Stimulated activated CD4-positive, alpha-beta T cell treated with anti-CD3 and anti-CD28 coated beads, Interleukin-15, amount 100 ng/mL, for 48 hours (primary cell): ENCODE results near the gene KCNK17.
"Not testable (repeated sequence)": the region's sequence is repeated elsewhere in the genome, so short reads cannot be mapped to it uniquely, and the experiment has no call there.

Experiments used
- DNase-seq, 2 donors: peaks; one replicate each; pipeline ENCODE4 v3.0.0-alpha.2; 2020; ENCODE audit warnings: low read depth in 2 of 2

KCNK17 gene

DNA sequence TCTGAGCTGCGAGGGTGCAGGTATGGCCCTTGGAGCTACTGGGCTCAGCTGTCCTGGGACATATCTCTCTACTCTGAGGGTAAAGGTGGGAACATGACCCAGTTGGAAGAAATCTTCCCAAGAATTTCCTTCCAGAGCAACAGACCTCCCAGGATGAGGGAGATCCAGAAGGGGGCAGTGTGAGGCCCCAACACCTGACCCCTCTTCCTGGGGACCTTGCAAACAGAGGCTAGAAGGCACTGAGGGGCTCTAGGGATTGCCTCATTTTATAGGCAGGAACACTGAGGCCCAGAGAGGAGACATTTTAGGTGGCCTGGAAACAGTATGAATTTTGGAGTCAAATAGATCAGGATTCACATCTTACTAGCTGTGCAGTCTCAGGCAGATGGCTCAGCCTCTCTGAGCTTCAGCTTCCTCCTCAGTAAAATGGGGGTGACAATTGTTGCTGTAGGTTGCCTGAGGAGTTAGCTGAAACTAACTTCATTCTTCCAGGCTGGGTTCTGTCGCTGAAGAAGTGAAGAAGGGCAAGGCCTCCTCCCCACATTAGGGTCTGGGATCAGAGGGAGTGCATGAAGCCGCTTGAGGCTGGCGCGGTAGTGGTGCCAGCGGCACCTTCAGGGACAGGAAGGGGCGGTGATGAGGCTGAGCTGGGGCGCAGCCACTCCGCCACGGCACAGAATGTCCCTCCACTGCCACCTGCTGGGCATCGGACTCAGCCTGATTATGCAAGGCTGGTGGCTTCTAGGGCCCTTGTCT is 11.4 kb downstream of the KCNK17 start:
- peak; percentile 75 to 85 for DNase-seq

DNA sequence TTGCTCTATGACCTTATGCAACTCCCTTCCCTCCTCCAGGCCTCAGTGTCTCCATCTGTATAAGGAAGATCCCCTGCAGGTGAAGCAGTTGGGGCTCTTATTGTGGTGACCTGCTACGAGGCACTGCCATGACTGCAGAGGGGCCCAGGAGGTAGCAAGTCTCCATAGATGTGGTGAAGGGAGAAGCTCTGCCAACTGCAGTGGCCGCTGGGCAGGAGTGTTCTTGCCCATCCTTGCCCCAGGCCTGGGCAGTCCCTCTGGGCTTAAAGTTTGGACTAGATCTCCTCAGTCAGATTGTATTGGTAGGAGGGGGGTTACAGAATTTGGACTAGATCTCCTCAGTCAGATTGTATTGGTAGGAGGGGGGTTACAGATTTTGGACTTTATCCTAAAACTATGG is 12.2 kb downstream of the KCNK17 start:
- DNase-seq, result no peak

DNA sequence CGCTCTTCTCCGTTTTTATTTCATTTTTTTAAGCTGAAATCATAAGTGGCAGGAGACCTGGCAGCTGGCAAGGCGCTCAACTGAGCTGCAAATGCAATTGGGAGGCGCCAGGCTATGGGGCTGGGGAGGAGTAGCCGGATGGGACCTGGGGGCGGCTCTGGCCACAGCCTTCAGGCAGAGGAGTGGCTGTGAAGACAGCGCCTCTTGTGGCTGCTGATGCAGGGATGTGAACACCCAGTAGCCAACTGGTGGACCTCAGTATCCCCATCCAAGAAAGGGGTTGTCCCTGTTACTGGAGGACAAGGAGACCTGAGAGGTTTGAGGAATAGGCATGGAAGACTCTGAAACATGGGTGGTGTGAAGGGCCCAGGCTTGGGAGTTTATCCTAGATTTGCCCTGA is 12.6 kb downstream of the KCNK17 start:
- no peak for DNase-seq

DNA sequence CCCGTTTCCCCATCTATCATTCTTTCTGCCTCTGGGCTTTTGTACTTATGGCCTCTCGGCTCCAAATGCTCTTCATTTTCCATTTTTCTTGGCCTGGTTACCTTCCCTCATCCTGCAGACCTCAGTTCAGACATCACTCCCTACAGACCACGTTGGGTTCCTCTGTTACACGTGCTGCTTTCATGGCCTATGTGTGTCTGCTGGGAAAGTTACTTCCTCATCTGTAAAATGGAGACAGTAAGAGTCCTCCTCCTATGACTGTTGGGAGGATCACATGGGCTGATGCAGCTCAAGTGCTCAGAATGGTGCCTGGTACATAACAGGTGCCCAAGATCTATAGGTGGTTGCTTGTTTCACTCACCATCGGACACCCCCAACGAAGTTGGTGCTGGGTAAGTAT is 13.5 kb downstream of the KCNK17 start:
- no peak for DNase-seq

DNA sequence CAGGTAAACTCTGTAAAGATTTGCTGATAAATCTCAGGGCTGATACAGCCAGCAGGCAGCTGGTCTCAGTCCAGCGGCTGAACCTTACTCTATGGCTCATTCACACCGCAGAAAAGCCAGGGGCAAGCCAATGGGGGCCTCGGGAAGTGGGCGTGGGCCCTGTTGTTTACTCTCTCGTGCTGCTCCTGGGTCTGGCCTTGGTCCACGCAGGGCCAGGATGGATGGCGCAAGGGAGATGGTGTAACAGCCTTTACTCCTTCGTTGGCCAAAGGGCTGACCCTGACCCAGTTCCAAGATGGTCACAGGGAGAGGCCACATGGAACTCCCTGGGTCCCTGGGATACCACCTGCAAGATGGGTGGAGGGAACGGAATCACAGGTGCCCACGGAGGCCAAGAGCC is 16.2 kb downstream of the KCNK17 start:
- DNase-seq, result no peak

DNA sequence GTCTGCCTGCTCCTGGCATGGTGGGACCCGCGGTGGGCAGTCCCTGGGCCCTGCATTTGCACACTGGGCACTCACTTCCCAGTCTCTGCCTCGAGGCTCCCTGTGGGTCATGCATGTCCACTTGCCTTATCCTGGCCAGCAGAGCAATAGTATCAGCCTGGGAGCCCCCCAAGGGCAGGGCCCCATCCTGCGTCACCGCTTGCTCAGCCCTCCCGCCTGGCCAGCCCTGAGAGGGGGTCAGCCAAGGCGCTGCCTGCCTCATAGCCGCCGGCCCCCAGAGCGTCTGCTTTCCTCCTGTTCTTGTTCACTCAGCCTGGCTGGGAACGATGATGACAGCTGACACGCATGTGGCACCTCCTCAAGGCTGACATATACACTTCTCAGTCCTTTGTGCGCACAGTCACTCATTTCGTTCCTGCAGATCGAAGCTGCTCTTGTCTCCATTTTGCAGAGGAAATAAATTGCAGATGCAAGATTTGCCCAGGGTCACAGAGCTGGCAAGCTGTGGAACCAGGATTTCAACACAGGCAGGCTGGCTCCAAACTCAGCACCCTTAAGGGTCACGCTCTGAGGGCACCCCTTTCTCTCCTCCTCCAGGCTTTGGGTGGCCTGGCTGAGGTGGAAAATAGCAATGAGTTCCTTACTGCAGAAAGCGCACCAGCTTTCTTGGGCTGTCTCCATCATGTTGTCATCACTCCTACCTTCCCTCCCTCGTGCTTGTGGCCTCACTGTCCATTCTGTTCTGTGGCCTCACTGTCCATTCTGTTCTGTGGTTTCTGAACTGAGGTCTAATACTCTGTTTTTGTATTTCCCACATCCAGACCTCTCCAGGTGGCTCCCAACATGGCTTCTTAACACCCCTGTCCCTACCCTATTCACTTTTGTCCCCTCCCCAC is 17.2 kb downstream of the KCNK17 start:
- no peak for DNase-seq

DNA sequence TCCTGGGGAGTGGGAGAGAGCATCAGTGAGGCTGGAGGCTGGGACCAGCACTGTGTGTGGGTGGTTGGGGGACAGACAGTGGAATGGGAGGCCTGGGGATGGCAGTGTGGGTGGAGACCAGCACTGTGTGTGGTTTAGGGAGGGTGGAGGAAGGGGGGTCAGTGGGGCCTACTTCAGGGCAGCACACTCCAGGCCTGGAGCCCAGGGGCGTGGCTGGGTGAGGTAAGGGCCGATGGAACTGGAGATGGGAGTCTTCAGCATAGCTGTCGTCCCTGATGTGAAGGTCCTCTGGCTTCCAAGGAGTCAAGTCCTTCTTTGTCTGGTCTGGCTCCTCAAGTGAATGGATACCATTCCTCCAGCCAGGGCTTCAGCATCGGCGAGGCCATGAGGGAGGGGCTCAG is 18.6 kb downstream of the KCNK17 start:
- DNase-seq, result no peak

DNA sequence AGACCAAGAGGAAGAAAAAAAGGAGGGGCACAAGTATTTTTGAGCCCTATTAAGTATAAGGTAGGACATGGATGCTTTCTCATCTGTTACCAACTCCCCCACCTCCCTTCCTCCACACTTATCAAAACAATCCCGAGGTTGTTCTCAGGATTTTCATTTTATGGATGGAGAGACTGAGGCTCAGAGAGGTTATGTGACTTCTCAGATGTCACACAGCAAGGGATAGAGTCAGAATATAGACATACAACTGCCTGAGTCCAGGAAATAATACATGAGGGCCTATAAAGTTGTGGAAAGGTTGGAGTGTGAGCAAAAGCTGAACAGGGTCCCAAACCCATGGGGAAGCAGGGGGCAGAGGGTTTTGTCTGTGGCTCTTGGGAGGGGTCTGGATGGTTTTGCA is 19.3 kb downstream of the KCNK17 start:
- no peak for DNase-seq

DNA sequence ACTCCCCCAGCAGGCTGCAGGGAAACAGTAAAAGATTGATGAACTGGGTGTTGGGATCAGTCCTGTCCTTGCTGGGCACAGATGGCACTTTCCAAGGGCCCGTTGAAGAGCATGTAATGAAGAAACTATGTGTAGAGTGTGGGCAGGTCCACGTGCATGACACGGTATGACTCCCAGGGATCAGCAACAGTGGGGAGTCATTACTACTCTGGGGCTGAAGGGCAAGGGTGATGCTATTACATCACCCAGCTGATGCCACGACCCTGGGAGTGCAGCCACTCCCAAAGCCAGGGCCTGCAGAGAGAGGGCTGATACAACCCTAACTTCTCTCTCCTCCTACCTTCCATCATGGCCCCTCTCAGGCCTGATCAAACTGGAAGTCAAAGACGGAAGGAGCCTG is 20.1 kb downstream of the KCNK17 start:
- DNase-seq, result no peak

DNA sequence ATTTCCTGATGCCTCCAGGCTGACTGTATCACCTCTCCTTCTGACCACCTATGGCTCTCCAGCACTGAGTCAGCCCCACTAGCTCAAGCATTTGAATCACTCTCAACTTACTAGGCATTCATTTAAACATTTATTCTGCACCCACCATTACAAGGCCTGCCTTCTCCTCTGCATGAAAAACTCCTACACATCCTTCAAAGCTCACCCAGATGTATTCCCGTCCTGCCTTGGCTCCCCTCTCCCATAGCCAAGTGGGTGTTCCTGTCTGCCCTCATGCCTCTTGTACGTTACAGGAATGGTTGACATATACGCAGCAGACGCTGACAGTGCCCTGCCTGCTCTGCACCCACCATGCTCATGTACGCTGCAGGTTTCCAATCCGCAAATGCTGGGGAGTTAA is 21.6 kb downstream of the KCNK17 start:
- DNase-seq, result no peak

DNA sequence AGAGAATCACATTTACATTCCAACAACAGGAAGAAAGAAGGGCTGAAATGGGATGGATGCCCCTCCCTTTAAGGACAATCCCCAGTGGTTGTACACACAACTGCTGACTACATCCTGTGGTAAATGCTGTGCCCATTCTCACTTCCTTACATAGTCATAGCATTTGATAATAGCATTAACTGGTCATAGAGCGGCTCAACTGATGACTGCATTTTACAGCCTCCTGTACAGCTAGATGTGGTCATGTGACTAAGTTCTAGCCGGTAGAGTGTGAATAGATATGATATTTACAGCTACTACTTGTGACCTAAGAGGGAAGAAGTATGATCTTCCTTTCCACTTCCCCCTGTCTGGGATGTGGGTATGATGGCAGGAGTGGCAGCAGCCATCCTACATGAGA is 24.7 kb downstream of the KCNK17 start:
- DNase-seq, result no peak

DNA sequence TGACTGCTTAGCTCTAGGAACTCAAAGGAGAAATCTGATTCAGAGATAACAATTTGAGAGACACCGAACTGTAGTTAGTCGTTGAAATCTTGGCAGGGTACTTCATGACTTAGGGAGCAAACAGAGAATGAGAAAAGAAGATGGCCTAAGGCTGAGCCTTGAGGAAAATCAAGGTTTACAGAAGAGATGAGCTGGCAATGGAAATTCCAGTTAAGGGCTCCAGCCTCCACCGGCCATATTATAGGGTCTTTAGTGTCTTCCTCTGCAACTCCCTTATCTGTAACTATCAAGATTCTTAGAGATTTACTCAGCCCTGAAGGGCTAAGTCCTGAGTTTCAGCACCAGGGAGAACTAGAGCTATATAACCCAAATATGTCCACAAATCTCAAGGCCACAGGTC is 26.6 kb downstream of the KCNK17 start:
- no peak for DNase-seq

DNA sequence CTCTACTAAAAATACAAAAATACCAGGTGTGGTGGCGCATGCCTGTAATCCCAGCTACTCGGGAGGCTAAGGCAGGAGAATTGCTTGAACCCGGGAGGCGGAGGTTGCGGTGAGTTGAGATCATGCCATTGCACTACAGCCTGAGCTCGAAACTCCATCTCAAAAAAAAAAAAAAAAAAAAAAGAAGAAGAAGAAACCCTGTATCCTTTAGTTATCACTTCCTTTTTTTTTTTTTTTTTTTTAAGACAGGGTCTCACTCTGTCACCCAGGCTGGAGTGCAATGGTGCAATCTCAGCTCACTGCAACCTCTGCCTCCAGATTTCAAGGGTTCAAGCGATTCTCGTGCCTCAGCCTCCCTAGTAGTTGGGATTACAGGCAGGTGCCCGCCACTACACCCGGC is 27.6 kb downstream of the KCNK17 start:
- not testable (repeated sequence) for DNase-seq

DNA sequence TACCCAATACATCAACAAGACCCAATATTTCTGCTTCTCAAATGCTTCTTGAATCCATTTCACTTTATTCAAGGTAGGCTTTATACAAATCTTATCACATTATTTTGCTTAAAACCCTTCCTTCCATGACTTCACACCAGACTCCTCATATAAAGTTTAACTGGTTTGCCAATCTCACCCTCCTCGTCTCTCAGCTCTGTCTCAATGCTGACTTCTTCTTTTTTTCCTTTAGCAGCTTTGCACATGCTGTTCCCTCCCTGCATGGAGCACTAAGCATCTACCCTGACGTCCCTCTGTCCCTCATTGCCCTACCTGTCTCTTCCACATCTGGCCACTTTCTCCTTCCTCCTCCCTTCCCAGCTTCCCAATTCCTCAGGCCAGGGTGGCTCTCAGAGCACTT is 31.4 kb downstream of the KCNK17 start:
- no peak for DNase-seq

DNA sequence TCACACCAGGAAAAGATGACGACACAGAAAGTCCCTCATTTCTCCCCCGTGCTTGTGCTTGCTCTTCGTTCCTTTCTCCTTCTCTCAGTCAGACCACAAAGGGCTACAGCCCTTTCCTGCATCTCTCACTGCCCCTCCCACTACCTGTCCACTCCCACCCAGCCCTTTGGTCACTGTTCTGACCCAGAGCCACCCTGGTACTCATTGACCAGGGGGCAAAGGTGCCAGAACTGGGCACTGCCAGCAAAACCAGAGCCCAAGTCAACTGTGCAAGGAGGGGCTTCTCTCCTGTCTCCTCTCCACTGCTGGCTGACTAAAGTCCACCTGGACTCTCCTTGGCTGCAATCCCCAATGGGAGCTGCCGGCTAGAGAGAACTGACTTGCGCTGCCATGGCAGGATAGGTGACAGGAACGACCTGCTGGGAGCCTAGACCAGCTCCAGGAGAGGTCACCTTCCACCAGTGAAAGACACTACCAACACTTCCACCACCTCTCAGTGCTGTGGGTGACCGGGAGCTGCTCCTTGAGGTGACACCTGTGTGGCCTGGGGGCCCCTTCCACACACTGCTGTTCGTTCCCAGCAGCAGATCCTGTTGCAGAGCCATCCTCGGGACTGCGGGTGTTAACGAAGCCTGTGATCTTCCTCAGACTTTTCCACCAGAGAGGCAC is 32.8 kb downstream of the KCNK17 start:
- DNase-seq, result no peak

DNA sequence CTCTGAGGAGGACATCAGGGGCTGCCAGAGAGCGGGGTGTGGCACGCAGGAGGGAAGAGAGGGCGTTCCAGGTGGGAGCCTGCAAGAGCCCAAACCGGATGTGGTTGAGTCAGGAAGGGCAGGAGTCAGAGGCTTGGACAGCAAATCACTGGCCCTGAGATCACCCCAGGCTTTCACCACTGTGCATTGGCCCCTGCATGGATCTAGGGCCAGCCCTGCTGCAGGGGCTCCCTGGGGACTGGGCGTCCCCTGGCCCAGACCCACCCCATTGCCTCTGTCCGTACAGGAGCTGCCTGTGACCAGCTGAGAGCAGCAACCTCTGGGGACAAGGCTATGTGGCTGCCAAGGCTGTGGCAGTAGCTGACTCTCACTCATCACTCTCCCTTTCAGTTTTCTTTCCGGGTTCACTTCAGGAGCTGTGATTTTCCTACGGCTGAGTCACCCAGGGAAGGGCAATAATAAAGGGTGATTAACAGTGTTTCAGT is 33.9 kb downstream of the KCNK17 start:
- DNase-seq, result no peak

DNA sequence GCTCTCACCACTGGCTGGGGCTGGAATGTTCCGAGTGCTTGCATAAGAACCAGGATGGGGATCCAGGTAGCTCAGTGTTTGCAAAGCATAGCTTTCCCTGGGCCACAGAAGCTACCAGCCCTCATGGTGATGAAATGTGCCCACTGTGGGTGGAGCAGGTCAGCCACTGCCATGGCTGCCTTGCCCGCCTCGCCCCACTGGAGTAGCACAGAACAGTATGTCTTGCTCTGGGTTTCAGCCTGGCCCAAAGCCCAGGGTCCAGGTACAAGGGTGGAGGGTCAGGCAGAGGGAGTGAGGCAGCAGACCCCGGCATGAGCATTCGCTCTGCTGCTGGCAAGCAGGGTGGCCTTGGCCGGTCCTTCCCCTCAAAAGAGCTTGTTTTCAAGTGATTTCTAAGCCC is 34.7 kb downstream of the KCNK17 start:
- no peak for DNase-seq

DNA sequence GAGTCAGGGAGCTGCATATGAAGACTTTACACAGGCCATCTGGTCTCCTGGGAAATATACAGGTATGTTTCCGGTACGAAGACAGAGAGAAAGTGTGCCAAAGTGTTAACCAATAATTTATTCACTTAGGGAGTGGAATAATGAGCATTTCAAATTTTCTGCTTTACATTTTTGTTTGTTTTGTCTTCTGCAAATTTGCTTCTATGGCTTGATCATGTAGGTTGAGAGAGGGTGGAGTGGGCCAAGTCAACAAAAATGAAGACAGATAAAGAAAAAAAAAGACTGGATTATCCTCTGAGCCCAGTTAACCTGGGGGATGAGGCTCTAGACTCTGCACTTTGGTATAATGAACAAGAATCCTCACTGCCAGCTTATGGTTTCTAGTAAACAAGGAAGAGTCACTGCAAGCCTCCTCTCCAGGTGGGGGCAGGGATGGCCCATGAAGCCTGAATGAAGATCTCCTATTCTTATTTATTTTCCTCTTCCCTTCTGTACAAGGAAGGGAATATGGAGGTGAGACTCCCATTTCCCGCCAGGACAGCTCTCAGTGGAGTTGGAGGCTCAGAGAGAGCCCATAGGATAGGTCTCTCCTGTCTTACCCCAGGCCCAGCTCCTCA is 37.7 kb downstream of the KCNK17 start:
- DNase-seq, result no peak

DNA sequence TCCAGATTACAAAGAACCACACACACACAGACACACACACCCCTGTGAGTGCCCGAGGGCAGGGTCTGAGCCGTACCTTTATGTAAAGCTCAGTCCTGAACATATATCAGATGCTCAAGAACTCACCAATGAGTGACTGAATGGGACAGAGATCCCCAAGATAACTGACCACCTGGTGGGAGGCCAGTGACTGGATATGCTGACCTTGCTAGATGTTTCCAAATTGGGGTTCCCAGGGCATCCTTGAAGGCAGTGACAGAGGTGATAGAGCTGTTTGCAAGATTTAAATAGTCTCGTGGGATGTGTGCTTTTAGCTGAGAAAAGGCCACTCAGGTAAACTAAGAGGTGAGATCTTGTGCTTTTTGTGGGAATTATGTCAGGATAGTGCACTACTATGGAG is 39.3 kb downstream of the KCNK17 start:
- no peak for DNase-seq

DNA sequence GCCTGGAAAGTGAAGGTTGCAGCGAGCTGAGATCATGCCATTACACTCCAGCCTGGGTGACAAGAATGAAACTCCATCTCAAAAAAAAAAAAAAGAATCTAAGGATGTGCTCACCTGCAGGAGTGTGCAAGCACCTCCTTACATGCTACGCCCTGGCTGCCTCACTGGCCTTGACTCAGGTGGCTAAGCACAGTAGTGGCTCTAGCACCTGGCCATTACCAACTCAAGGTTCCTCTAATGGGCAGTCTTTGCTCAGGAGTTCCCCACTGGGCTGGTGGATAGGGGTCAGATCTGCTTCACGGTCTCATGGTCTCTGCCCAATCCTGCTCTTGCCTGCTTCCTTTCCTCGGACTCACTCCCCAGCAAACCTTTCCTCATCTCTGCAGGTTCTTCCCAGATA is 39.7 kb downstream of the KCNK17 start:
- no peak for DNase-seq

DNA sequence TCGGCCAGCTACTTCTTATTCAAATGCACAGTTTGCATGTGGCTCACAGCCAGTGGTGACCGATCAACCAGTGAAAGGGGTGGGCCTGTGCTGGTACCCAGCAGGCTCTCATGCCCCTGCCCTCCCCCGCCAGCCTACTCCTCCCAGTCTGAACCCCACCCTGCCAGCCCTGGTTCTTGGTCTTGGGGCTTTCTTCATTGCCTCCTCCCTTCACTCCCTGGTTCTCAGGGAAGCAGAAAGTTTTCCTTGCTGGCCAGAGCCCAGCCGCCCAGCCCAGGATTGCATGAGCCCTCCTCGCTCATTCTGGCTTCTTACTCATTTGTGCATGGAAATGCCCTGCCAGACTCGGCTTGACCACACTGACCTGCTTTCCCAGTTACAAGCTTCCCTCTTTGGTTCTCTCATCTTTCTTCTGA is 40.8 kb downstream of the KCNK17 start:
- DNase-seq, result no peak

DNA sequence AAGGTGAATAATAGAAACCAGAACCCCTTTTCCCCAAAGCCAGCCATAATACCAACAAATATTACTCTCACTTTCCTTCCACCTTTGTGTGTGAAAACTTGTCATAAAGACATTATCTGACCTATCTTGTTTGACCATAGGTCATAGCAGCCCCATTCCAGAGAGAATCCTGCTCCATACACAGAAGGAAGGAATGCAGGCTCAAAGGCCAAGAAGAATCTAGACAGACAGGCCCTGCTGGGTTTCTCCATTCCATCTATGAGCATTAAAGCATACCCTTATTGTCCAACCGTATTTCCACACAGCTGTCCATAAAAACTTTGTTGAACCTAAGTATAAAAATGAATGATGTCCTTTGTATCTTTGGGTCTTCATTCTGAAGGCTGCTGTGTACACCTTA is 44.3 kb downstream of the KCNK17 start:
- no peak for DNase-seq
